ENCODE data around the gene ISCA2.
A peak's percentile ranks its signal among the peaks of the same experiment; 100 is the strongest.

ISCA2 gene

GRCh38 chr14:74500417-74501134 is 7.0 kb downstream of the ISCA2 start:
- CTCF ChIA-PET: interaction anchor here (0.8 to 1.2 kb wide), 2 partner anchors 12 to 382 kb away, joined by 3 to 6 read pairs; no protein-coding TSS in a partner anchor
- TF ChIP-seq FOXM1 (IDR thresholded peaks at IDR 0.05; ENCODE audit: borderline replicate concordance): no peak
- TF ChIP-seq LEF1 (IDR thresholded peaks at IDR 0.05; ENCODE audit: borderline replicate concordance): no peak
- TF ChIP-seq TARDBP (IDR thresholded peaks at IDR 0.05): no peak
- TF ChIP-seq FOXA1 (IDR thresholded peaks at IDR 0.05): no peak
- no peak for TF ChIP-seq SUZ12 (IDR thresholded peaks at IDR 0.05)
- no peak for TF ChIP-seq HDGF (IDR thresholded peaks at IDR 0.05; ENCODE audit: borderline replicate concordance)
- no peak for TF ChIP-seq BHLHE40 (IDR thresholded peaks at IDR 0.05; ENCODE audit: borderline replicate concordance)
- TF ChIP-seq NFRKB (IDR thresholded peaks at IDR 0.05): no peak
- no peak for TF ChIP-seq ZNF384 (IDR thresholded peaks at IDR 0.05)
- TF ChIP-seq ARNT (IDR thresholded peaks at IDR 0.05): no peak
- no peak for TF ChIP-seq SP1 (IDR thresholded peaks at IDR 0.05)
- no peak for TF ChIP-seq ELF4 (IDR thresholded peaks at IDR 0.05)
- no peak for TF ChIP-seq FOXK2 (IDR thresholded peaks at IDR 0.05)
- POLR2A ChIA-PET: interaction anchor here (1.1 to 1.8 kb wide), 2 partner anchors 8 to 30 kb away, joined by 3 read pairs; no protein-coding TSS in a partner anchor
- no peak for DNase-seq (ENCODE audit: extremely low spot score)

- no peak for TF ChIP-seq ELF4 (IDR thresholded peaks at IDR 0.05)
- no peak for TF ChIP-seq NFRKB (IDR thresholded peaks at IDR 0.05)
- no peak for TF ChIP-seq FOXK2 (IDR thresholded peaks at IDR 0.05)
- no peak for TF ChIP-seq HDGF (IDR thresholded peaks at IDR 0.05; ENCODE audit: borderline replicate concordance)
- no peak for TF ChIP-seq ZNF384 (IDR thresholded peaks at IDR 0.05)
- TF ChIP-seq PKNOX1 (IDR thresholded peaks at IDR 0.05): no peak
- TF ChIP-seq FOXM1 (IDR thresholded peaks at IDR 0.05; ENCODE audit: borderline replicate concordance): no peak
- TF ChIP-seq SUZ12 (IDR thresholded peaks at IDR 0.05): no peak
- no peak for TF ChIP-seq TARDBP (IDR thresholded peaks at IDR 0.05)
- no peak for TF ChIP-seq SP1 (IDR thresholded peaks at IDR 0.05)
- TF ChIP-seq ARNT (IDR thresholded peaks at IDR 0.05): no peak
- TF ChIP-seq LEF1 (IDR thresholded peaks at IDR 0.05; ENCODE audit: borderline replicate concordance): no peak
- no peak for TF ChIP-seq FOXA1 (IDR thresholded peaks at IDR 0.05)
- TF ChIP-seq BHLHE40 (IDR thresholded peaks at IDR 0.05; ENCODE audit: borderline replicate concordance): no peak
- no peak for TF ChIP-seq L3MBTL2 (conservative IDR thresholded peaks at IDR 0.05)
- TF ChIP-seq CTBP1 (IDR thresholded peaks at IDR 0.05; ENCODE audit: borderline replicate concordance): no peak
- DNase-seq (ENCODE audit: extremely low spot score): peak; percentile 71
- CTCF ChIA-PET: interaction anchor here (1.2 kb wide), 1 partner anchor 11 kb away, joined by 6 read pairs; no protein-coding TSS in a partner anchor
- POLR2A ChIA-PET: no interaction called here
Observed at GRCh38 chr14:74501135-74501614, 7.6 kb downstream of the ISCA2 start.

- CTCF ChIA-PET: interaction anchor here (1.9 kb wide), 1 partner anchor 9 kb away, joined by 11 read pairs; the partner anchor contains the start of genes ISCA2 and NPC2
- POLR2A ChIA-PET: interaction anchor here (1.4 kb wide), 1 partner anchor 9 kb away, joined by 5 read pairs; the partner anchor contains the start of genes ISCA2 and NPC2
- DNase-seq (ENCODE audit: extremely low spot score): no peak
- TF ChIP-seq PKNOX1 (IDR thresholded peaks at IDR 0.05) (no peak), ELF4 (IDR thresholded peaks at IDR 0.05) (no peak), ARNT (IDR thresholded peaks at IDR 0.05) (no peak), BHLHE40 (IDR thresholded peaks at IDR 0.05; ENCODE audit: borderline replicate concordance) (no peak), FOXA1 (IDR thresholded peaks at IDR 0.05) (no peak), FOXK2 (IDR thresholded peaks at IDR 0.05) (no peak), SUZ12 (IDR thresholded peaks at IDR 0.05) (no peak), HDGF (IDR thresholded peaks at IDR 0.05; ENCODE audit: borderline replicate concordance) (no peak), TARDBP (IDR thresholded peaks at IDR 0.05) (no peak)
Observed at GRCh38 chr14:74501691-74502090, 8.1 kb downstream of the ISCA2 start.

GRCh38 chr14:74502236-74503019 is 8.9 kb downstream of the ISCA2 start:
- DNase-seq (ENCODE audit: extremely low spot score): peak; percentile 59
- CTCF ChIA-PET: interaction anchor here (0.6 to 1.9 kb wide), 5 partner anchors 9 to 102 kb away, joined by 3 to 11 read pairs (median 4); partner anchors contain the start of genes ISCA2 and NPC2
- TF ChIP-seq TARDBP (IDR thresholded peaks at IDR 0.05): no peak
- TF ChIP-seq LEF1 (IDR thresholded peaks at IDR 0.05; ENCODE audit: borderline replicate concordance): no peak
- TF ChIP-seq ELF4 (IDR thresholded peaks at IDR 0.05): no peak
- no peak for TF ChIP-seq ZNF384 (IDR thresholded peaks at IDR 0.05)
- no peak for TF ChIP-seq FOXA1 (IDR thresholded peaks at IDR 0.05)
- no peak for TF ChIP-seq BHLHE40 (IDR thresholded peaks at IDR 0.05; ENCODE audit: borderline replicate concordance)
- no peak for TF ChIP-seq FOXM1 (IDR thresholded peaks at IDR 0.05; ENCODE audit: borderline replicate concordance)
- no peak for TF ChIP-seq FOXK2 (IDR thresholded peaks at IDR 0.05)
- no peak for TF ChIP-seq ARNT (IDR thresholded peaks at IDR 0.05)
- TF ChIP-seq NFRKB (IDR thresholded peaks at IDR 0.05): no peak
- TF ChIP-seq SP1 (IDR thresholded peaks at IDR 0.05): no peak
- no peak for TF ChIP-seq SUZ12 (IDR thresholded peaks at IDR 0.05)
- TF ChIP-seq HDGF (IDR thresholded peaks at IDR 0.05; ENCODE audit: borderline replicate concordance): no peak
- TF ChIP-seq L3MBTL2 (conservative IDR thresholded peaks at IDR 0.05): no peak
- TF ChIP-seq CTBP1 (IDR thresholded peaks at IDR 0.05; ENCODE audit: borderline replicate concordance): no peak
- TF ChIP-seq PKNOX1 (IDR thresholded peaks at IDR 0.05): no peak
- POLR2A ChIA-PET: interaction anchor here (1.4 kb wide), 1 partner anchor 9 kb away, joined by 5 read pairs; the partner anchor contains the start of genes ISCA2 and NPC2

All from HEK293T (cell line).